22Rv1 (cell line): Measurements from ENCODE around the gene TRIM38.

Source experiments
- CTCF ChIP-seq: fragments of 450-650 bp; IDR thresholded peaks from 2 replicates; pipeline ENCODE4 v1.5.1; 2017; ENCODE audit warnings: mild to moderate bottlenecking
- ZFX ChIP-seq: fragments of 450-650 bp; IDR thresholded peaks from 2 replicates; pipeline ENCODE4 v1.6.1; 2017; ENCODE audit warnings: antibody characterized with exemption, borderline replicate concordance

GRCh38 chr6:26029857-26030653, 67.5 kb downstream of the TRIM38 start:
- TF ChIP-seq CTCF (no peak), ZFX (no peak)
